Measurements from ENCODE around the gene LRRC66.

Gene LRRC66, protein sequence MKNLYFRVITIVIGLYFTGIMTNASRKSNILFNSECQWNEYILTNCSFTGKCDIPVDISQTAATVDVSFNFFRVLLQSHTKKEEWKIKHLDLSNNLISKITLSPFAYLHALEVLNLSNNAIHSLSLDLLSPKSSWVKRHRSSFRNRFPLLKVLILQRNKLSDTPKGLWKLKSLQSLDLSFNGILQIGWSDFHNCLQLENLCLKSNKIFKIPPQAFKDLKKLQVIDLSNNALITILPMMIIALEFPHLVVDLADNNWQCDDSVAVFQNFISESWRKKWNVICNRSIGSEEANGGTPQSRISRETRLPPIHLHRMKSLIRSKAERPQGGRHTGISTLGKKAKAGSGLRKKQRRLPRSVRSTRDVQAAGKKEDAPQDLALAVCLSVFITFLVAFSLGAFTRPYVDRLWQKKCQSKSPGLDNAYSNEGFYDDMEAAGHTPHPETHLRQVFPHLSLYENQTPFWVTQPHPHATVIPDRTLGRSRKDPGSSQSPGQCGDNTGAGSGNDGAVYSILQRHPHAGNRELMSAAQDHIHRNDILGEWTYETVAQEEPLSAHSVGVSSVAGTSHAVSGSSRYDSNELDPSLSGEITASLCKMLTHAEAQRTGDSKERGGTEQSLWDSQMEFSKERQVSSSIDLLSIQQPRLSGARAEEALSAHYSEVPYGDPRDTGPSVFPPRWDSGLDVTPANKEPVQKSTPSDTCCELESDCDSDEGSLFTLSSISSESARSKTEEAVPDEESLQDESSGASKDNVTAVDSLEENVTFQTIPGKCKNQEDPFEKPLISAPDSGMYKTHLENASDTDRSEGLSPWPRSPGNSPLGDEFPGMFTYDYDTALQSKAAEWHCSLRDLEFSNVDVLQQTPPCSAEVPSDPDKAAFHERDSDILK

DNA sequence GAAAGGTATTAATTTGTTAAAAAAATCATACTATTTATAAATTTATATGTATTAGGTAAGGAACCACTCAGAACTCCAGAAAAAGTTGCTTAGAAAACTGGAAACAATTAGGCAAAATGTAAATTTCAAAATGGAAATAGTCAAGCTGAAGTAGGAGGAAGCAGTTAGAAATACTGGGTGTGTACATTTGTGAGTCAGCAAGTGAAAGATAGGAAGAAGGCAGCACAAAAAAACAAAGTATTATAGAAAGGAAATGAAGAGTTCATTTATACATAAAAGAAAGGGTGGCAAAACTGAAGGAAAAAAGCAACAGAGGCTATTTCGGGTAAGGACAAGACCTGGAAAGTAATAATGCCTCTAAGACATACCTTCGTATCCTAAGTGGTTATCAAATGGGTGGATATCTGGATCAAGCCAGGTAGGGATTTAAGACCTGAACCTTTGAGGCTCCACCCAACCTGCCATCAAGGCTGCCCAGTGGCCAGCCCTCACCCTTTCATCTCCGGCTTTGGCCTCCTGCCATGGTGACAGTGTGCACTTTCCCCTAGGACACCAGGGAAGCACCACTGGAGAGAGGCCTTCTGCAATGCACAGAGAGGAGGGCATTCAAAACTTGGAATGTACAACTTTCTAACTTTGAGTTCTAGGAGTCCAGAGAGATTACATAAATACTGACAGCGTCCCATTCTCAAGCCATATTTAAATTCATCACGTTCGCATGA lies at the start of gene LRRC66:
LRRC66 (minus strand) TSS at position 428 of the 722 bp plus-strand sequence. CDS start 2,750 bp downstream, outside the sequence.
- FAIRE-seq (no peak), DNase-seq (ENCODE audit: insufficient read length, low spot score) (no peak)

DNA sequence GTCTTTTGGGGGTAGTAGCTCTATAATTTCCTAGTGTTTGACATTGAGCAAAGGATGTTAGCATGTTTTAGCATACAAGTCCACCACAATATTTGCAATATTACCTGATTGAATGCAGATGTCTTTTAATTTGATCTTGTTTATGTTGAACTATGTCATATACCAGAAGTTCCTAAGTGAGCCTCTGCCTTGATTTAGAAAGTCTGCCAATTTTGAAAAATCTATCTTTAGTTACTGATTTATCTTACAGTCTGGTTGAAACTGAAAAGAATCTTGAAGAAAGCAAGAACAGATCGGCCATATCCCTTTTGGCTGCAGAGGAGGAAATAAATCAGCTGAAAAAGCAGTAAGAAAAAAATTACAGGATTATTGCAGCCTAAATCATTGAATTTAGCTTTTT lies 49.4 kb upstream of the LRRC66 start:
- no peak for FAIRE-seq
- no peak for DNase-seq (ENCODE audit: insufficient read length, low spot score)

DNA sequence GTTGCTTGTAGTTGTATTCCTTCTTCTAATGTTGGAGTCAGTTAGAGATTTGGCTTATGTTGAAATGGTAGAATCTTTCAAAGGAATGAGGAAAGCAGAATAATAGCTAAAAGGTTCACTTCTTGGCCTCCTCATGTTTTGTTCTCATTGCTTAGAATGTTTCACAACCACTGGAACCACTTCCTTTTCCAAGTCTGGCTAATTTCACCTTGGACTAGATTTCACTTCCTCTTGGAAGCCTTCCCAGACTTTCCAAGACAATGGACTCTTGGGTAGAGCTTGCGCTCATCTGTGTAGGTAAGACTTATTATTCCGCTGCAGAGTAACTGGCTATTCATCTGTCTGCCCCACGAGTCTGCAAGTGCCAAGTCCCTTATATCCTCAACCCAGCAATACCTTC lies 39.2 kb upstream of the LRRC66 start:
- FAIRE-seq: no peak
- DNase-seq (ENCODE audit: insufficient read length, low spot score): no peak

DNA sequence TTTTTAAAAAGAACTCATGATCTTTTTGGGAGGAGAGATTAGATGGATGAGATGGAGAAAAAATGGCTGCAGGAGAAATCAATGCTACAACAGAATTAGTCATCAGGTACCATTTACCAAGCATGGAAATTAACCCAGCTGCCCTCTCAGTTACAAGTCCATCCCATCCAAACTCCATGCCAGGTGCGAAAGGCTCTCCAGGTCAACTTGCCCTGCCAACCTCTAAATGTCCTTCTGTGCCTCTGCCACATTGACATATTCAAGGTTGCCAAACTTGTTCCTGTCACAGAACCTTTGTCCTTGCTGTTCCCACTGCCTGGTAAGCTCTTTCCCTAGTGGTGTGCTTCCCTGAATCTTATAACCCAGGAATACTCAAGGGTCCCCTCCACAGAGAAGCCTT lies 38.1 kb upstream of the LRRC66 start:
- DNase-seq (ENCODE audit: insufficient read length, low spot score): no peak
- no peak for FAIRE-seq

DNA sequence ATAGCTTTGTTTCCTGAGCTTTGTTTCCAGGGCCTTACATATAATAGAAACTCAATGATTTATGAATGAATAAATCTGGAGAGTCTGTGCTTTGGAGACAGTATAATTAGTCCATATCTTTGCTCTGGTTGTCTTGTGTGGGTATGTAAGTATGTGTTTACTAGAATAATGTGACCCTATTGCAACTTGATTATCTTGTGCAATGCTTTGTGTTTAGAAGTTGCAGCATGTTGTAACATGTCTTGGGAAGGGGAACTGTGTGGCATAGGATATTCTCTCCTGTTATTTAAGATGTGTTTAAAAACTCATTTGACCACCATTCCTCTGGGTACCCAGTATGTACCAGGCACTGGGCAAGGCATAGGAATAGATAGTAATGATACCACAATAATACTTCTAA lies 37.0 kb upstream of the LRRC66 start:
- no peak for FAIRE-seq
- no peak for DNase-seq (ENCODE audit: insufficient read length, low spot score)

DNA sequence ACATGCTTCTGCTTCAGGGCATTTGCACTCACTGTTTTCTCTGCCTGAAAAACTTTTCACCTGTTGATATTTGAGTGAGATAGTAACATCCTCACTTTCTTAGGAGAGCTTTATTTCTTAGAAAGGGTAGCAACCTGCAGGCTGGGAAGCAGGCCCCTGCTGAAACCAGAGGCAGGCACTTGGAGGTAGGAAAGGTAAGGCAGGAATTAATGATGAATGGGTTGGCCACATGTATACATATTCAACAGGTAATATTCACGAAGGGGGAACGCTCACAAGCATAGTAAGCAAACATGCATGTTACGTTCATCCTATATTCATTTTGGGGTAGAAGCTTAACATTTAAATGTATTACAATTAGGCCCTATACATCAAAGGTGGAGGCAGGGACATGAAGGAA lies 34.1 kb upstream of the LRRC66 start:
- DNase-seq (ENCODE audit: insufficient read length, low spot score) (no peak), FAIRE-seq (no peak)

DNA sequence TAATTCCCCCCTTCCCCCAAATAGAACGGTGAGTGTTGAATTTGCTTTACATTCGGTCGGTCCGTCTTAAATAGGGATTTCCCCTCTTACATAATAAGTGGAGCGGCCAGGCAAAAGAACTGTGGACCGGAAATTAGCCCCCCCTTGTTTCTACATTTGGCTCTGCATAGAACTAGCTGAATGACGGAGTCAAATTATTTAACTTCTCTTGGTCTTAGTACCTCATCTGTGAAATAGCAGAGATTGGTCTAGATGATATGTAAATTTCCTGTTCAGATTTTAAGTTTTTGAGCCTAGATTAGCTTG lies 32.3 kb upstream of the LRRC66 start:
- no peak for FAIRE-seq
- no peak for DNase-seq (ENCODE audit: insufficient read length, low spot score)

DNA sequence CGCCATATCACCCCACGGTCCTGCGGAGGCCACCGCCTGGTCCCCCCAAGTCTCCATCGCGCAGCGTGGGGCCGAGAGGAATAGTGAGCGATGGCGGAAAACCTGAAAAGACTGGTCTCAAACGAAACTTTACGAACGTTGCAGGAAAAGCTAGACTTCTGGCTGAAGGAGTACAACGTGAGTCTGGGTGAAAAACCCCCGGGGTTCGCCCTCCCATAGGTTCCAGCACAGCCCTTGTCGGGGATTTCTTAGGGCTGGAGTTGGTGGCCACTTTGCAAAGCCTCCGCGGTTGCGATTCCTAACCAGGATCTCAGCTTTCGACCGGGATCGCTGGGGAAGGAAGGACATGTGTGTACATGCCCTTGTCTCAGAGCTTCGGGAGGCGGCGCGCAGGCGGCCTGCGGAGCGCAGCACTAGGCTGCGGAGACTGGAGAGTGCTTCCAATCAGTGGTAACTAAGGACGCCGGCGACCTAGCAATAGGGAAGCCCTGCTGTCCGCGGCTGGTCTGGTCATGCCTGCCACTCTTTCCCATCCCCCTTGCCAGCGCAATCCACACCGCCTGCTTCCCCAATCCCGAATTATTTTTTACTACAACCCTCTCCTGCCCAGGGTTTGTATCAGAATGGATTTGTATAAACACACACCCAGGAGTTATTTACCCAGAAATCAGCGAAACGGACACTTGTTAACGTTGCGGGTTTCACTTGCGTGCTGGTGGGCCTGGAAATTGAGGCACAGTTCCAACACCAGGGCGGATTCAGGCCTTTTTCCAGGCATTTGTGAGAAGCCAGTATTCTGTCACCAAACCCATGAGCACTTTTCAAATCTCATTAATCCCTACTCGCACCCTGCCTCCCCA lies 31.7 kb upstream of the LRRC66 start:
- peak; percentile 35 for DNase-seq (ENCODE audit: insufficient read length, low spot score)

DNA sequence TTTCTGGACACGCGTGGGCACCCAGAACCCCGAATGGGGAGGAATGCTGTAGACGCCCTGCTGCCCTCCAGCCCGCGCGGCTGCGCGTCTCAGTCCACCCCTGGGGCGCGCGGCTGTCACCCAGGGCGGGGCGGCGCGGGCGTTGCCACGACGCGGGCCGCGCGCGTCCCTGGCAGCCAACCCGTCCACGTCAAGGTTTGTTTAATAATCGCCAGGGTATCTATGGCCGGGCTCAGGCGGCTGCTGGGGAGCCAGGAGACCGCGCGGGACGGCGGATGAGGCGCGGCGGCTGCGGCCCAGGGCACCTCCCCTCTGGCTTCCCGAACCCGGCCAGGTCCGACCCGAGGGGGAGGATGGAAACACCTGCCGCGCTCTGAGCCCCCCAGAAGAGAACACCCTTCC lies 31.1 kb upstream of the LRRC66 start, which contains the start of gene SPATA18:
SPATA18 (plus strand) TSS at position 92 of the 402 bp plus-strand sequence. CDS start 401 bp downstream, outside the sequence.
- DNase-seq (ENCODE audit: insufficient read length, low spot score) (peak; percentile 6), FAIRE-seq (no peak)

More for the DNA sequence above, 31.7 kb upstream of the LRRC66 start:
- FAIRE-seq: no peak

DNA sequence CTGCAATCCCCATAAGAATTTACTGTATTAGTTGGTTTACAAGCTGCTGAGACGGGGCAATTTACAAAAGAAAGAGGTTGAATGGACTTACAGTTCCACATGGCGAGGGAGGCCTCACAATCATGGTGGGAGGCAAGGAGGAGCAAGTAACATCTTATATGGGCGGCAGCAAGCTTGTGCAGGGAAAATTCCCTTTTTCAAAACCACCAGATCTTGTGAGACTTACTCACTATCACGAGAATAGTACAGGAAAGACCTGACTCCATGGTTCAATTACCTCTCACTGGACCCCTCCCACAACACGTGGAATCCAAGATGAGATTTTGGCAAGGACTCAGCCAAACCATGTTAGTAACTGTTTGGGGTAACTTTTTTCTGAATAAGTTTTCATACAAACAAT lies 29.1 kb upstream of the LRRC66 start:
- no peak for FAIRE-seq

DNA sequence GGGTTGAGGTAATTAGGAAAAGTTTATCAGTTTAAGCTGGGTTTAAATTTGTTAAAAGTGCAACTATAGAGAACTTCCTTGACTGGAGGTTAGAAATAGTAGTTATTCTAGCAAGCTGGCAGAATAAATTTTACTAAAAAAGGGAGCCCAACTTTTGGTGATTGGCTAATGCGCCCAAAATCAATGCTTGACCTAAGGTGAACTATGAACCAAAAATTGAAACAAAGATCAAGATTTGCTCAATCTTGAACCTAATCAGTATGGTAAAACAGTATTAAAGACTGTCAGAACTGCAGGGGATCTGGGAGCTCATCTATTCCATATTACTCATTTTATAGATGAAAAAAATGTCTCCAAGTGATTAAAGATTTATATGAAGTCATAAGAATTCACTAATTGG lies 24.9 kb upstream of the LRRC66 start:
- DNase-seq (ENCODE audit: insufficient read length, low spot score) (no peak), FAIRE-seq (no peak)

More for the DNA sequence above, 29.1 kb upstream of the LRRC66 start:
- no peak for DNase-seq (ENCODE audit: insufficient read length, low spot score)

DNA sequence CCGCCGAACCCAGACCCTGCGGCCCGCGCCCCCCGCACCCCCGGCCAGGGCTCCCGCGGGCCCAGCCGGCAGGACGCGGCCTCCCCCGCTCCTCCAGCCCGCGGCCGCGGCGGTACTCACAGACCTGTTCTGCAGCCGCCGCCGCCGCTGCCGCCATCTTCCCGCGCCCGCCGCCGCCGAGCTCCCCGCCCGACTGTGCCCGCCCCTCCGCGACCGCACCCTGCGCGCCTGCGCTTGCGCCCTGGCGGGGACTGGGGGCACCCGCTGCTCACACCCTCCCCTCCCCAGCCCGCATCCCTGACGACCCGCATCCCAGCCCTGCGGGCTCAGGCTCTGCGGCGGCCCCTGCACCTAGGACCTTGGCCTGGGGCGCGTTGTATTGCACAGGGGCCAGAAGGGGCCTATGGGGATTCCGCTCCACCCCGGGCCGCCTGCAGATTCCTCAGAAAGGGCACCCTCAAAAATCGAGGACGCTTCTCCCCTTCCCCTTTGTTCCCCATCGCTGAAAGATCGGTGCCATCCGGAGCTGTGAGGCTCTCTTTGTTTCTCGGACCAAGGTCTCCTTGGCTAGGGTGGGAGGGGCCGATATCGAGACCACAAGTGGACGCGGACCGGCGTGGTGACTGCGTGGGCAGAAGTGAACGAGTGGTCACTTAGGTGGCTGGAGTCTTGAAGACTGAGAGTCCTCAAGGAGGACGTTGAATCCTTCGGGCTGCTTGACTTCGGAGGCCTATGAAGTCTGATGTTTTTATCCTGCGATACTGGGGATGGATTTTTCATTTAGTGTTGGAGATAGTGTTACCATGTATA lies 18.1 kb upstream of the LRRC66 start, which contains the start of gene SGCB:
SGCB (minus strand) TSS at position 197 of the 810 bp plus-strand sequence; CDS start at position 157, 40 bp downstream.
- DNase-seq (ENCODE audit: insufficient read length, low spot score): peak; percentile 57
- no peak for FAIRE-seq

DNA sequence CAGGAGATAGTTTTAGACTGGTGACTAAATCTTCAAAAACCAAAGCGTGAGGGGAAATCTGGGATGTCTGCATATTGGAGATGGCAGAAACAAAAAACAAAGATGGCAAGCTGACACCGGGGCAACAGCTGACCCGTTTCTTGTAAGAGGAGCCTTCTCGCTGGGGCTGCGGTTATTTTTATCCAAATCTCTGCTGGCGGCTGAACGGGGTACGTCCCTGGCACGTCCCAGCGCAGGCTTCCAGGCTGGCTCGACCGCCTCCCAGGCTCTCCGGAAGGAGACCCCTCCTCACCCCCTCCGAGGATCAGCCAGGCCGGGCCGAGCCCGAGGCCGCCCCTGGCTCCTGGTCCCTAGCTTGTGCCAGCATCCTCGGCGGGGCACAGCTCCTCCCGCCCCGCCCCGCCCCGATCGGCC lies 17.5 kb upstream of the LRRC66 start:
- DNase-seq (ENCODE audit: insufficient read length, low spot score) (peak; percentile 18), FAIRE-seq (no peak)

DNA sequence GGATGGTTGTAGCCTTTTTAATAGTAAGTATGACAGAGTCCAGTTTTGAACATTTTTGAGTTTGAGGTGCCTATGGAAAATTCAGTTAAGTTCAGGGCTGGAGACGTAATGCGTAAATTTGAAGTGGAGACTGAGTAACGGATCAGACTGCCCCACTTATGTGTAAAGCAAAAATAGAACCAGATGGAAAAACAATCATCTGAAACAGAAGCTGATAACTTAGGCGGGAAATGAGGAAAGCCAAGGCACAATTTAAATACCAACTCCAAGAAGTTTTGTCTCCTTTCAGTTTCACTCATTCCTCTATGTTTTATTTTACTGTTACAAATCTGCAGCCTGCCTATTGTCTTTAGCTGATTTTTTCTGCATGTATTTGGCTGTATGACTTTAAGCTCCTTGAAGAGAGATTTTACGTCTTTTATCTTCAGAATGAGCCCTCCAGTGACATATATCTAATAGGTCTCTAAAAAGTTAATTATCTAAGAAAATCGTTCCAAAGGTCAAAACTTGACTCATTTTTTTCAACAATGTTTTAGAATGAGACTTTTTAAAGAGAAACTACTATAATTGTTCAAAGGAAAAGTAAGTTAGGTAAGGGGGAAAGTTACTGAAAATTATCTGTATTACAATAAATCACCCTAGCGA lies 16.8 kb upstream of the LRRC66 start:
- DNase-seq (ENCODE audit: insufficient read length, low spot score): no peak
- no peak for FAIRE-seq

DNA sequence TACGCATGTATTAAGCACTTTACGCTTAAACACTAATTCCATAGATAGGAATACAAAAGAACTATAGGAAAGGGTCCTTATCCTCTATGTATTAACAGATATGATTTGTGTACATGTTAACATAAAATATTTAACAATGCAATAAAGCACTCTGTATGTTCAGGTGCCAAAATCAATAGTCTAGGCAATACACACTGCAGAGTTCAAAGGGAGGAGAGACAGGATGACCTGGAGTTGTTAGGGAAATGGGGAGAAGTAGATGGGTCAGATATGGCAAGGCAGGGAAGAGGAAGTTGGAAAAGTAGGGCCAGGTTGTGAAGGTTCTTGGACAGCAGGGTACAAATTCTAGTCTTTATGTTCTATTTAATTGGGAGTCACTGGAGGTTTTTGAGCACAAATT lies 15.0 kb upstream of the LRRC66 start:
- DNase-seq (ENCODE audit: insufficient read length, low spot score) (no peak), FAIRE-seq (no peak)

DNA sequence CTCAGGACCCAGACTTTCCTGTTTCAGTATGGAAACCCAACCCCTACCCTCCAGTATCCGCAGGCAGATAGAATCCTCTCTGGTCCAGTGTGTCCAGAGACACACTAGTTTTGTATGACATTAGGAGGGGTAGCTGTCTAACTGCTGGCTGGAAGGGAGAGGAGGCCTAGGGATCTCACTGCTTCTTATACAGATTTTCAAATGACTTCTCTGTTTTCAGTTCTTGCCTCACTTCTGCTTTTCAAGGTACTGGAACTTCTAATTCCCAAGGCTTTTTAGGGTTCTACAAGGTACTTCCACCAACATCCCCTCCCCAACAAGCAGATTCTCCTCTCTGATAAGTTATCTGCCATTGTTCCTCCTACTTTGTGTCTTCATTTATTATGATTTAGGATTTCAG lies 11.8 kb upstream of the LRRC66 start:
- no peak for DNase-seq (ENCODE audit: insufficient read length, low spot score)
- no peak for FAIRE-seq

DNA sequence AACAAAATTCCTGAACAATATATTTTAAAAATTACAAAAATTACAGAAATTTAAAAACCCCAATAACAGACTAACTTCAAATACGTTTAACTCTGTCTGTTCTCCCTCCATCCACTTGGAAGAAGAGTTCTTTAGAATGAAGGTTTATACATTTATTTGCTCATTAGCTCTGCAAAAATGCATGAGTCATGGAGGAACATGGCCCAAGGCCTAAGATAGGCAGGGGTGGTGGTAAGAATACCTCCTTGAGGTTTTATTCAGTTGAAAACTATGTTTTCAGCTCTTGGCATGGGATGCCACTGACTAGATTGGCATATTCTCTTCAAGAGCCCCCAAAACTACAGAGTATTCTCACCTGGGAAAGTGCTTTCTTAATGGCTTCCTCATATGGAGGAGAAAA lies 8.8 kb upstream of the LRRC66 start:
- no peak for FAIRE-seq
- no peak for DNase-seq (ENCODE audit: insufficient read length, low spot score)

DNA sequence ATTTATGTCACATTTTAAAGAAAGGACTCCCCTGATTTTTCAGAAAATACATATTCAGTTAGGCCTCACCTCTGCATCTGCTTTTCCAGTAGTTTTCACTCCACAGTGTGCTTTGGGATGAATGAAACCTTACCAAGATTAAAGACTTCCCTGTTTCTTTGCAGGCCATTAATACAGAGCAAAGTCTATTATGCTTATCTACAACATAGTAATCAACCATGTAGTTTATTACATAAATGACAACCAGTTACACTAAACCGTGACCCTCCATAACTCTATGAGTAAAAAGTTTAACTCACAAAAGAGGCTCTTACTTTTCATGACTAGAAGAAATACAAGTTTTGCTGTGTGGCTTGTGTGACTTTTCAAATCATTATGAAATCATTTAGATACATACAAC lies 2.3 kb downstream of the LRRC66 start:
- FAIRE-seq: no peak
- no peak for DNase-seq (ENCODE audit: insufficient read length, low spot score)

DNA sequence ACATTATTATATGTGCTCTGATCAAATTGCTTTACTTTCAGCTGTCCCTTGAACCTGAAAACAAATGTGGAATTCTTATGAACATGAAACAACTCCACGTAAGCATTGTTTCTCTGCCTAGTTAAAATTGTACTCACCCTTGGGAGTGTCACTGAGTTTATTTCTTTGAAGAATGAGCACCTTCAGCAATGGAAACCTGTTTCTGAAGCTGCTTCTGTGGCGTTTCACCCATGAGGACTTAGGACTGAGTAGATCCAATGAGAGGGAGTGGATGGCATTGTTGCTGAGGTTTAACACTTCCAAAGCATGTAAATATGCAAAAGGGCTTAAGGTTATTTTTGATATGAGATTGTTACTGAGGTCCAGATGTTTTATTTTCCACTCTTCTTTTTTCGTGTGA lies 3.2 kb downstream of the LRRC66 start:
- DNase-seq (ENCODE audit: insufficient read length, low spot score): no peak
- no peak for FAIRE-seq
